Breast epithelium (tissue), 3 donors: ENCODE measurements around the gene DHH.

ENCODE experiments used
- POLR2A ChIP-seq: fragments of 450-650 bp; IDR thresholded peaks from one replicate; pipeline ENCODE4 v1.6.1; 2016; ENCODE audit warnings: antibody characterized with exemption, mild to moderate bottlenecking, moderate library complexity
- TF ChIP-seq, protein P1 (sequence below), 3 donors: fragments of 450-650 bp; IDR thresholded peaks; one replicate each; pipeline ENCODE4 v1.5.1; 2016 to 2017; ENCODE audit warnings: antibody characterized with exemption in 3 of 3, mild to moderate bottlenecking in 3 of 3, moderate library complexity in 3 of 3

DNA sequence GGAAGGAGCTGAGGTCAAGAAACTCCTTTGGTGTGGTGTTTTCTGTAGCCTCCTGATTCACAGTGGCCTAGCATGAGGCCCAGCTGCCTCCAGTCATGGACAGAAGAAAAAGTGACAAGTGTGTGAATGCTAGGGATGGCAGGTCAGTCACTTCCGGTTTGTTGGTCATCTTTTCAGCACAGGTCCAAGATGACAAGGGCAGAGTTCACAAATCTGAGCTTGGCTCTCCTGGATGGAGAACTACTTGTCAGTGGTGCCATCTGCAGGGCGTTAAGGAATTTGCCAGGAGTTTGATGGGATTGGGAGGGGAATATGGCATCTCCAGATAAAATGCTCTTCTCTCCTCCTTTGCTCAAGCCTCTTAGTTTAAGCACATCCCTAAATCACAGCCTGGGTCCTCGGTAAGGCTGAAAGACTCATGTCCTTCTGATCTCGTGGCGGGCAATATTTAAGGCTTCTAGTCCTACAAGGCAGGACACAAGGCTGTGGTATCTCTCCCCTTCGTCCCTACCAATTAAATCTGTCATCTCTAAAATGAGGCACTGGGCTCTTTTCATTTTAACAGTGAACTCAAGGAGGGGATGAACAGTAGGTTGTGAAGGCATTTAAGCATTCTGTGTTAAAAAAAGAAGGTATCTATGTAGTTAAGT lies 26.6 kb upstream of the DHH start:
- no peak for TF ChIP-seq POLR2A
- TF ChIP-seq, protein P1, sequence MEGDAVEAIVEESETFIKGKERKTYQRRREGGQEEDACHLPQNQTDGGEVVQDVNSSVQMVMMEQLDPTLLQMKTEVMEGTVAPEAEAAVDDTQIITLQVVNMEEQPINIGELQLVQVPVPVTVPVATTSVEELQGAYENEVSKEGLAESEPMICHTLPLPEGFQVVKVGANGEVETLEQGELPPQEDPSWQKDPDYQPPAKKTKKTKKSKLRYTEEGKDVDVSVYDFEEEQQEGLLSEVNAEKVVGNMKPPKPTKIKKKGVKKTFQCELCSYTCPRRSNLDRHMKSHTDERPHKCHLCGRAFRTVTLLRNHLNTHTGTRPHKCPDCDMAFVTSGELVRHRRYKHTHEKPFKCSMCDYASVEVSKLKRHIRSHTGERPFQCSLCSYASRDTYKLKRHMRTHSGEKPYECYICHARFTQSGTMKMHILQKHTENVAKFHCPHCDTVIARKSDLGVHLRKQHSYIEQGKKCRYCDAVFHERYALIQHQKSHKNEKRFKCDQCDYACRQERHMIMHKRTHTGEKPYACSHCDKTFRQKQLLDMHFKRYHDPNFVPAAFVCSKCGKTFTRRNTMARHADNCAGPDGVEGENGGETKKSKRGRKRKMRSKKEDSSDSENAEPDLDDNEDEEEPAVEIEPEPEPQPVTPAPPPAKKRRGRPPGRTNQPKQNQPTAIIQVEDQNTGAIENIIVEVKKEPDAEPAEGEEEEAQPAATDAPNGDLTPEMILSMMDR (IDR thresholded peaks at IDR 0.05), result peak; percentile 6 to 58 (median 49)
